Muscle of back (tissue), 10 donors: ENCODE data around the gene SMYD5. TPM values are rescaled to one million over a fixed set of nuclear protein-coding genes. Genes with fewer than 3 reads are reported as not detected.

Experiments used
- polyA plus RNA-seq, 10 donors: library from polyadenylated mRNA; unstranded; fragments of 120-200 nt; gene quantifications; one replicate each; pipeline ENCODE4 v1.2.1, GENCODE V29; 2013; ENCODE audit not compliant: insufficient read length in 10 of 10

The SMYD5 gene
- polyA plus RNA-seq, 10 donors: 29.5 to 35.7 (median 32.1) TPM

Other genes with a start within 250 kb of the SMYD5 start
- gene SFXN5, start 142.5 kb upstream of the SMYD5 start, polyA plus RNA-seq: 1 to 10 TPM; 4.8 to 7.8 (median 6.3) TPM
- 10 to 100 TPM; 12.3 to 17.8 (median 15.7) TPM for gene RAB11FIP5, start 101.3 kb upstream of the SMYD5 start, polyA plus RNA-seq
- under 1 TPM in 1 of 10 donors, not detected in 9; 0.04 TPM for gene NOTO, start 11.7 kb upstream of the SMYD5 start, polyA plus RNA-seq
- 10 to 100 TPM; 25.0 to 34.7 (median 28.8) TPM for gene PRADC1, start 19.0 kb downstream of the SMYD5 start, polyA plus RNA-seq
- 100 to 1,000 TPM; 171 to 205 (median 178) TPM for gene CCT7, start 20.1 kb downstream of the SMYD5 start, polyA plus RNA-seq
- under 1 TPM; 0.13 to 0.54 (median 0.28) TPM for gene FBXO41, start 70.2 kb downstream of the SMYD5 start, polyA plus RNA-seq
- gene EGR4, start 79.3 kb downstream of the SMYD5 start, polyA plus RNA-seq: under 1 TPM in 1 of 10 donors, not detected in 9; 0.07 TPM
- 10 to 100 TPM; 13.6 to 22.8 (median 16.9) TPM for gene ALMS1, start 171.6 kb downstream of the SMYD5 start, polyA plus RNA-seq